WTC11 (cell line): ENCODE measurements around the gene SLC30A3. TPM values are rescaled to one million over a fixed set of nuclear protein-coding genes. Genes with fewer than 3 reads are reported as not detected.
"Not testable (repeated sequence)": the region's sequence is repeated elsewhere in the genome, so short reads cannot be mapped to it uniquely, and the experiment has no call there.

Source experiments
- ATAC-seq: fragments of 200-7000 bp; cut with Tn5 transposase; 2 replicates; pipeline ENCODE4 v1.10.0; 2021; ENCODE audit warnings: mild to moderate bottlenecking, moderate library complexity
- CTCF ChIA-PET: fragments of 300-600 bp; sonication (Branson Sonifier 250); formaldehyde crosslinking; loops from one replicate; lab custom pipeline; 2021; ENCODE audit warnings: antibody characterized with exemption; lab: Charles Lee
- POLR2A ChIA-PET: fragments of 350-600 bp; sonication (Branson Sonifier 250); formaldehyde crosslinking; loops from one replicate; lab custom pipeline; 2021; ENCODE audit warnings: antibody characterized with exemption; lab: Charles Lee
- DNase-seq: peaks from one replicate; pipeline ENCODE4 v3.0.0; 2021; ENCODE audit warnings: low spot score
- H3K27ac Mint-ChIP-seq: 2 replicates; pipeline ENCODE4 v1.8.0; 2021; ENCODE audit warnings: mixed read lengths
- H3K27me3 Mint-ChIP-seq: 2 replicates; pipeline ENCODE4 v1.8.0; 2021; ENCODE audit warnings: low read depth, mild to moderate bottlenecking, moderate library complexity, mixed read lengths
- H3K36me3 Mint-ChIP-seq: 2 replicates; pipeline ENCODE4 v1.8.0; 2021; ENCODE audit warnings: mixed read lengths
- H3K4me1 Mint-ChIP-seq: 2 replicates; pipeline ENCODE4 v1.8.0; 2022; ENCODE audit warnings: mixed read lengths
- H3K4me3 Mint-ChIP-seq: 2 replicates; pipeline ENCODE4 v1.8.0; 2021; ENCODE audit warnings: mild to moderate bottlenecking, moderate library complexity, mixed read lengths
- H3K9me3 Mint-ChIP-seq: 2 replicates; pipeline ENCODE4 v1.8.0; 2021; ENCODE audit warnings: mixed read lengths
- AR ChIP-seq: fragments of 250-450 bp; sonication (Bioruptor Pico); IDR thresholded peaks from 2 replicates; pipeline ENCODE4 v1.9.0; 2021; ENCODE audit warnings: mild to moderate bottlenecking
- CREM ChIP-seq: sonication (generic); formaldehyde crosslinking; IDR thresholded peaks from 2 replicates; pipeline ENCODE4 v1.8.1; 2022; ENCODE audit warnings: mild to moderate bottlenecking, missing genetic modification reagents, moderate library complexity
- ELF4 ChIP-seq: sonication (generic); formaldehyde crosslinking; IDR thresholded peaks from 2 replicates; pipeline ENCODE4 v1.8.1; 2022; ENCODE audit warnings: low read depth, mild to moderate bottlenecking, moderate library complexity, missing genetic modification reagents
- ERG ChIP-seq: fragments of 250-450 bp; sonication (Bioruptor Pico); IDR thresholded peaks from 2 replicates; pipeline ENCODE4 v1.8.0; 2021; ENCODE audit warnings: mild to moderate bottlenecking
- ESRRA ChIP-seq: sonication (generic); formaldehyde crosslinking; IDR thresholded peaks from 2 replicates; pipeline ENCODE4 v1.8.1; 2022; ENCODE audit warnings: mild to moderate bottlenecking, missing genetic modification reagents, borderline replicate concordance
- FOXP4 ChIP-seq: sonication (generic); formaldehyde crosslinking; IDR thresholded peaks from 2 replicates; pipeline ENCODE4 v1.8.0; 2022; ENCODE audit warnings: mild to moderate bottlenecking, missing genetic modification reagents
- GTF2I ChIP-seq: fragments of 250-450 bp; sonication (Bioruptor Pico); conservative IDR thresholded peaks from 2 replicates; pipeline ENCODE4 v1.4.0; 2021; ENCODE audit warnings: mild to moderate bottlenecking
- KAT7 ChIP-seq: sonication (generic); formaldehyde crosslinking; IDR thresholded peaks from 2 replicates; pipeline ENCODE4 v1.8.1; 2023; ENCODE audit warnings: missing genetic modification reagents, mild to moderate bottlenecking, borderline replicate concordance
- MLX ChIP-seq: sonication (generic); formaldehyde crosslinking; IDR thresholded peaks from 2 replicates; pipeline ENCODE4 v1.8.1; 2023; ENCODE audit warnings: mild to moderate bottlenecking, missing genetic modification reagents, moderate library complexity
- MYBL2 ChIP-seq: sonication (generic); formaldehyde crosslinking; IDR thresholded peaks from 2 replicates; pipeline ENCODE4 v1.8.1; 2023; ENCODE audit warnings: mild to moderate bottlenecking, moderate library complexity, missing genetic modification reagents
- NR1H2 ChIP-seq: sonication (generic); formaldehyde crosslinking; IDR thresholded peaks from 2 replicates; pipeline ENCODE4 v1.9.0; 2021; ENCODE audit warnings: mild to moderate bottlenecking, moderate library complexity, missing genetic modification reagents
- NR2C2 ChIP-seq: sonication (generic); formaldehyde crosslinking; IDR thresholded peaks from 2 replicates; pipeline ENCODE4 v1.8.0; 2022; ENCODE audit warnings: mild to moderate bottlenecking, missing genetic modification reagents
- SMAD3 ChIP-seq: sonication (generic); formaldehyde crosslinking; IDR thresholded peaks from 2 replicates; pipeline ENCODE4 v1.8.0; 2022; ENCODE audit warnings: missing genetic modification reagents, mild to moderate bottlenecking, borderline replicate concordance
- STAT6 ChIP-seq: sonication (generic); formaldehyde crosslinking; conservative IDR thresholded peaks from 2 replicates; pipeline ENCODE4 v1.8.1; 2023; ENCODE audit warnings: mild to moderate bottlenecking, low read depth, missing genetic modification reagents, moderate library complexity
- TCF7 ChIP-seq: sonication (generic); formaldehyde crosslinking; IDR thresholded peaks from 2 replicates; pipeline ENCODE4 v1.8.0; 2022; ENCODE audit warnings: mild to moderate bottlenecking, low read depth, missing genetic modification reagents, moderate library complexity
- ZNF138 ChIP-seq: sonication (generic); formaldehyde crosslinking; conservative IDR thresholded peaks from 2 replicates; pipeline ENCODE4 v1.8.1; 2022; ENCODE audit warnings: mild to moderate bottlenecking, moderate library complexity, missing genetic modification reagents
- ZNF317 ChIP-seq: sonication (generic); formaldehyde crosslinking; IDR thresholded peaks from 2 replicates; pipeline ENCODE4 v1.8.1; 2023; ENCODE audit warnings: low read depth, mild to moderate bottlenecking, moderate library complexity, missing genetic modification reagents, borderline replicate concordance
- total RNA-seq: library from RNA; stranded (reverse); gene quantifications from 3 replicates; pipeline ENCODE4 v1.2.3, GENCODE V29; 2021
- TF ChIP-seq, protein P1 (sequence below): sonication (generic); formaldehyde crosslinking; IDR thresholded peaks from 2 replicates; pipeline ENCODE4 v1.8.1; 2022; ENCODE audit warnings: mild to moderate bottlenecking, missing genetic modification reagents, moderate library complexity, borderline replicate concordance
- TF ChIP-seq, protein P2 (sequence below): sonication (generic); formaldehyde crosslinking; conservative IDR thresholded peaks from 2 replicates; pipeline ENCODE4 v1.8.1; 2022; ENCODE audit warnings: mild to moderate bottlenecking, missing genetic modification reagents

SLC30A3 gene
- total RNA-seq, 1 experiment from 2014 or later: 8.9 TPM

DNA sequence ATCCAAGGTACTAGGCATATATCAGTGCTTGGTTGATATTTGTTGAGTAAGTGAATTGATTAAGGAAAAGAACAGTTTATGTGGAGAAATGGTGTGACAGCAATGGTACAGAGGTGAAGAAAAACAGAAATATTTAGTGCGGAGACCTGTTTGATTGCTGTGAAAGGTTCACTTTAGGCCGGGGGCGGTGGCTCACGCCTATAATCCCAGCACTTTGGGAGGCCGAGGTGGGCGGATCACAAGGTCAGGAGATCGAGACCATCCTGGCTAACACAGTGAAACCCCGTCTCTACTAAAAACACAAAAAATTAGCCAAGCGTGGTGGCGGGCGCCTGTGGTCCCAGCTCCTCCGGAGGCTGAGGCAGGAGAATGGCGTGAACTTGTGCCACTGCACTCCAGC is 5.4 kb upstream of the SLC30A3 start:
- H3K27me3 Mint-ChIP-seq, POLR2A ChIA-PET, ATAC-seq, H3K4me3 Mint-ChIP-seq, H3K27ac Mint-ChIP-seq, DNase-seq, H3K9me3 Mint-ChIP-seq, H3K36me3 Mint-ChIP-seq: not testable (repeated sequence)
- CTCF ChIA-PET: interaction anchor here (7.7 kb wide), 1 partner anchor 13 kb away, joined by 124 read pairs; the partner anchor contains the start of gene TRIM54
- peaks cover 14% of the 10 kb centered on the region for H3K4me1 Mint-ChIP-seq

- ATAC-seq: no peak
- Mint-ChIP-seq H3K9me3 (peaks cover 8% of the 10 kb centered on the region), H3K27me3 (peaks cover 21% of the 10 kb centered on the region), H3K27ac (no peak overlapping the region), H3K4me3 (peak overlapping the region; percentile 36), H3K4me1 (peaks cover 26% of the 10 kb centered on the region), H3K36me3 (no peaks in the 10 kb centered on the region)
- ChIA-PET POLR2A (interaction anchor here (0.6 kb wide), 1 partner anchor 12 kb away, joined by 11 read pairs; no protein-coding TSS in a partner anchor), CTCF (interaction anchor here (0.7 to 7.7 kb wide), 12 partner anchors 8 to 131 kb away, joined by 3 to 124 read pairs (median 7); partner anchors contain the start of genes DNAJC5G, EIF2B4, PREB and TRIM54)
- no peak for DNase-seq
- TF ChIP-seq KAT7 (no peak), ZNF317 (CRISPR knock-in tag) (no peak), AR (no peak), MYBL2 (CRISPR knock-in tag) (no peak), STAT6 (no peak), NR1H2 (CRISPR knock-in tag) (no peak), ZNF138 (CRISPR knock-in tag) (no peak), FOXP4 (CRISPR knock-in tag) (no peak), ELF4 (CRISPR knock-in tag) (no peak), ERG (CRISPR knock-in tag) (no peak), ESRRA (no peak), SMAD3 (CRISPR knock-in tag) (no peak), NR2C2 (no peak), TCF7 (no peak), GTF2I (CRISPR knock-in tag) (no peak), MLX (CRISPR knock-in tag) (no peak), CREM (CRISPR knock-in tag) (no peak)
- TF ChIP-seq, protein P1, sequence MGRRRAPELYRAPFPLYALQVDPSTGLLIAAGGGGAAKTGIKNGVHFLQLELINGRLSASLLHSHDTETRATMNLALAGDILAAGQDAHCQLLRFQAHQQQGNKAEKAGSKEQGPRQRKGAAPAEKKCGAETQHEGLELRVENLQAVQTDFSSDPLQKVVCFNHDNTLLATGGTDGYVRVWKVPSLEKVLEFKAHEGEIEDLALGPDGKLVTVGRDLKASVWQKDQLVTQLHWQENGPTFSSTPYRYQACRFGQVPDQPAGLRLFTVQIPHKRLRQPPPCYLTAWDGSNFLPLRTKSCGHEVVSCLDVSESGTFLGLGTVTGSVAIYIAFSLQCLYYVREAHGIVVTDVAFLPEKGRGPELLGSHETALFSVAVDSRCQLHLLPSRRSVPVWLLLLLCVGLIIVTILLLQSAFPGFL (CRISPR knock-in tag): no peak
- TF ChIP-seq, protein P2, sequence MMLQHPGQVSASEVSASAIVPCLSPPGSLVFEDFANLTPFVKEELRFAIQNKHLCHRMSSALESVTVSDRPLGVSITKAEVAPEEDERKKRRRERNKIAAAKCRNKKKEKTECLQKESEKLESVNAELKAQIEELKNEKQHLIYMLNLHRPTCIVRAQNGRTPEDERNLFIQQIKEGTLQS (CRISPR knock-in tag): no peak
These were observed 2.7 kb upstream of the SLC30A3 start for GRCh38 chr2:27265536-27265870.
